HEK293 (cell line): ENCODE results near the gene TMEM222.

Experiments used
- CTCF ChIP-seq: fragments of 450-650 bp; formaldehyde crosslinking; IDR thresholded peaks from 2 replicates; pipeline ENCODE4 v1.5.1; 2016; ENCODE audit warnings: missing biosample characterization, missing genetic modification characterization
- REST ChIP-seq: fragments of 450-650 bp; formaldehyde crosslinking; IDR thresholded peaks from 2 replicates; pipeline ENCODE4 v1.5.1; 2016; ENCODE audit warnings: missing biosample characterization, missing genetic modification characterization
- ZBTB1 ChIP-seq: fragments of 450-650 bp; formaldehyde crosslinking; IDR thresholded peaks from 2 replicates; pipeline ENCODE4 v1.5.1; 2016; ENCODE audit warnings: missing biosample characterization, missing genetic modification characterization
- ZNF138 ChIP-seq: fragments of 450-650 bp; formaldehyde crosslinking; IDR thresholded peaks from 2 replicates; pipeline ENCODE4 v1.5.1; 2016; ENCODE audit warnings: missing biosample characterization, missing genetic modification characterization, borderline replicate concordance
- ZNF174 ChIP-seq: fragments of 450-650 bp; formaldehyde crosslinking; IDR thresholded peaks from 2 replicates; pipeline ENCODE4 v1.5.0; 2017; ENCODE audit warnings: missing biosample characterization, mild to moderate bottlenecking, missing genetic modification characterization
- ZNF292 ChIP-seq: fragments of 450-650 bp; formaldehyde crosslinking; IDR thresholded peaks from 2 replicates; pipeline ENCODE4 v1.5.1; 2016; ENCODE audit warnings: low read depth, missing biosample characterization, missing genetic modification characterization, borderline replicate concordance
- ZNF670 ChIP-seq: fragments of 450-650 bp; formaldehyde crosslinking; IDR thresholded peaks from 2 replicates; pipeline ENCODE4 v1.5.1; 2016; ENCODE audit warnings: missing biosample characterization, missing genetic modification characterization, low read depth
- TF ChIP-seq, protein P1 (sequence below): fragments of 450-650 bp; formaldehyde crosslinking; IDR thresholded peaks from 2 replicates; pipeline ENCODE4 v1.5.1; 2016; ENCODE audit warnings: missing biosample characterization, missing genetic modification characterization, low read depth

- TF ChIP-seq ZNF174 (tag by site-specific recombination) (no peak), ZNF670 (tag by site-specific recombination) (no peak), ZNF138 (tag by site-specific recombination) (no peak), CTCF (tag by site-specific recombination) (no peak), ZNF292 (tag by site-specific recombination) (no peak), REST (tag by site-specific recombination) (no peak), ZBTB1 (tag by site-specific recombination) (no peak)
- TF ChIP-seq, protein P1, sequence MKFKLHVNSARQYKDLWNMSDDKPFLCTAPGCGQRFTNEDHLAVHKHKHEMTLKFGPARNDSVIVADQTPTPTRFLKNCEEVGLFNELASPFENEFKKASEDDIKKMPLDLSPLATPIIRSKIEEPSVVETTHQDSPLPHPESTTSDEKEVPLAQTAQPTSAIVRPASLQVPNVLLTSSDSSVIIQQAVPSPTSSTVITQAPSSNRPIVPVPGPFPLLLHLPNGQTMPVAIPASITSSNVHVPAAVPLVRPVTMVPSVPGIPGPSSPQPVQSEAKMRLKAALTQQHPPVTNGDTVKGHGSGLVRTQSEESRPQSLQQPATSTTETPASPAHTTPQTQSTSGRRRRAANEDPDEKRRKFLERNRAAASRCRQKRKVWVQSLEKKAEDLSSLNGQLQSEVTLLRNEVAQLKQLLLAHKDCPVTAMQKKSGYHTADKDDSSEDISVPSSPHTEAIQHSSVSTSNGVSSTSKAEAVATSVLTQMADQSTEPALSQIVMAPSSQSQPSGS (tag by site-specific recombination): no peak
These were observed 31.7 kb downstream of the TMEM222 start for GRCh38 chr1:27353629-27354028.
